CD4-positive, alpha-beta T cell treated with Interleukin-15 for 1 hour (primary cell): ENCODE measurements around the gene OR8G5.
A peak's percentile ranks its signal among the peaks of the same experiment; 100 is the strongest.
"Not testable (repeated sequence)": the region's sequence is repeated elsewhere in the genome, so short reads cannot be mapped to it uniquely, and the experiment has no call there.

Experiments used
- DNase-seq: peaks from one replicate; pipeline ENCODE4 v3.0.0-alpha.2; 2020

Gene OR8G5

GRCh38 chr11:124256076-124256475, at the start of gene OR8G5:
TSS of gene OR8G5 (plus strand) at chr11:124256376. CDS start at chr11:124264932, 8,556 bp downstream.
- DNase-seq, result no peak

- no peak for DNase-seq
These were observed 48.9 kb upstream of the OR8G5 start for GRCh38 chr11:124207102-124207792.

GRCh38 chr11:124209824-124210357, 46.3 kb upstream of the OR8G5 start:
- DNase-seq, result no peak

- DNase-seq, result no peak
These were observed 45.8 kb upstream of the OR8G5 start for GRCh38 chr11:124210421-124210820.

GRCh38 chr11:124211321-124211720, 44.9 kb upstream of the OR8G5 start:
- DNase-seq, result no peak

GRCh38 chr11:124214027-124214426, 42.1 kb upstream of the OR8G5 start:
- DNase-seq, result no peak

- no peak for DNase-seq
These were observed 37.0 kb upstream of the OR8G5 start for GRCh38 chr11:124219126-124219525.

GRCh38 chr11:124222407-124222806, 33.8 kb upstream of the OR8G5 start:
- DNase-seq, result no peak

- DNase-seq, result peak; percentile 49
These were observed 31.4 kb upstream of the OR8G5 start for GRCh38 chr11:124224618-124225423.

GRCh38 chr11:124225471-124225870, 30.7 kb upstream of the OR8G5 start:
- DNase-seq, result no peak

GRCh38 chr11:124233376-124233775, 22.8 kb upstream of the OR8G5 start:
- no peak for DNase-seq

- DNase-seq, result no peak
These were observed 17.7 kb upstream of the OR8G5 start for GRCh38 chr11:124238512-124238911.

- DNase-seq, result no peak
These were observed 15.4 kb upstream of the OR8G5 start, which contains the start of gene OR8G1 for GRCh38 chr11:124240621-124241397. TSS of gene OR8G1 (plus strand) at chr11:124241095. CDS start at chr11:124249676, 8,581 bp downstream.

GRCh38 chr11:124249869-124250268, 6.3 kb upstream of the OR8G5 start:
- not testable (repeated sequence) for DNase-seq

- not testable (repeated sequence) for DNase-seq
These were observed 8.9 kb downstream of the OR8G5 start for GRCh38 chr11:124265041-124265440.

GRCh38 chr11:124270886-124271285, 14.7 kb downstream of the OR8G5 start:
- DNase-seq, result not testable (repeated sequence)

- DNase-seq, result no peak
These were observed 17.8 kb downstream of the OR8G5 start for GRCh38 chr11:124274000-124274399.

- no peak for DNase-seq
These were observed 19.9 kb downstream of the OR8G5 start for GRCh38 chr11:124276081-124276480.

- no peak for DNase-seq
These were observed 21.0 kb downstream of the OR8G5 start for GRCh38 chr11:124277207-124277606.

- no peak for DNase-seq
These were observed 21.6 kb downstream of the OR8G5 start for GRCh38 chr11:124277804-124278203.

- no peak for DNase-seq
These were observed 22.1 kb downstream of the OR8G5 start for GRCh38 chr11:124278261-124278660.

GRCh38 chr11:124285610-124286344, 29.6 kb downstream of the OR8G5 start:
- DNase-seq, result no peak
